Fibroblast of skin of right quadriceps (primary cell): ENCODE measurements around the gene JARID2.
A peak's percentile ranks its signal among the peaks of the same experiment; 100 is the strongest.

ENCODE experiments used
- DNase-seq: peaks from one replicate; pipeline ENCODE4 v3.0.0-alpha.2; 2013

The JARID2 gene

DNA sequence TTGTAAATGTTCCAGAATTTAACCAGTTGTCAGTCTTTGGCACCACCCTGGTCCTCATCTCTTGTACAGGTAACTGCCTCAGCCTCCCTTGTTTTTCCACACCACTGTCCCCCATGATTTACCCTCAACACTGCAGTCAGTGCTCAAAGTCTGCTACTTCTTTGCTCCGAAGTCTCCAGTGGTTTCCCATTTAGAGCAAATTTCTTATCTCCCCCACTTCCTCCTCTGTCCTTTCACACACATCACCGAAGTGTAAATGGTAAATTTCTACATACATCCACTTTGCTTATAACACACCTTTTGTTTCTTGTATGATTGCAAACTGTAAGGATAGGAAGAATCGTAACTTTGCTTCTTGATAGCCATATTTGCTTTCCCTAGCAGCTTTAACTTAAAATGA is 115.3 kb downstream of the JARID2 start:
- DNase-seq, result no peak

DNA sequence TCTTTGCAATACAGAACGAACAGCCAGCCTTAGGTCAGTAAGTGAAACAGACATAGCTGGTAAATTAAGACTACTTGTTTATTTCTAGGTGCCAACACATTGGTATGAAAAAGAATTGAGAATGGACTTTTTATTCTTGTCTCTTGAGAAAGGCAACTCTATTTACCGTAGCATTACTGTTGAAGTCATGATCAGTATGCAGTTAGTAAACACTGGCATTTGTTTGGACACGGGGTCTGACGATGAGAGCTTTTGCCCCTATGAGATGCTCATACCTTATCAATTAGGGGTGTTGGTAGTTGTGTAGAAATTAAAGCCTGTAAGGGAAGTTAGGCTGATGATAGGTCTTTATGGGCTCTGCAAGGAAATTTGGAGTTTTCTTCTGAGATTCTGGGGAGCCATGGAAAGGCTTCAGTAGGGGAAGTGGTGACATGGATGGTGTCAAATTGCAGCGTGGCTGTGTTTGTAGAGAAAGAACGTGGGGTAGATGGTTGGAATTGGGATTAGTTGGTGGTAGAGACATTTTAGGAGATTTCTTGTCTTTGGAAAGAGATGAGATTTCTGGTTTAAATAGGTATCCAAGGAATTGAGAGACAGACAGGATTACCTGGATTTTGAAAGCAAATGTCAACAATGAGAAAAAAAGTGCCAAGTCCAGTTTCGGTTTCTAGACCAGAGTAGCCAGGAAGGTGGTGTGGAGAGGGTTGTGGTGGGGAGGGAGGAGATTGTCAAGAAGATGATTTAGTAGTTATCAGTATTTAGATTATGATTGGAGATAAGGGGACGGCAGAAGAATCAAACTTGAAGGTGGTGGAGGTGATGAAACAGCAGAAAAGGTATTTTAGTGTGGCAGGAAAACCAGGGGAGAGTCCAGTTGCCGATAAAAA is 116.6 kb downstream of the JARID2 start:
- no peak for DNase-seq

DNA sequence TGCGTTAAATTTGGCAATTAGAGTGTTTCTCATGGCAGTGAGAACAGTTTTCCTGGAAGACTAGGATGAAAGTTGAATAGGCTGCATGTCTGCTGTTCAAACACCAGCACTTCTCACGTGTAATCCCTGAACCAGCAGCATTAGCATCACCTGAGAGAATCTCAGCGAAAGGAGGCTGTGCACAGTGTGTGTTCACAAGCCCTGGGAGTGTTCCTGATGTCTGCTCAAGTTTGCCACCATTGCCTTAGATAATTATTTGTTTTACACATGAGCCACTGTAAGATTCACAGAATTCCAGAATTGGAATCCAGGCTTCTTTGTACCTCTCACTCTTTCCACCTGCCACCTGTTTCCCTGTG is 117.3 kb downstream of the JARID2 start:
- no peak for DNase-seq

DNA sequence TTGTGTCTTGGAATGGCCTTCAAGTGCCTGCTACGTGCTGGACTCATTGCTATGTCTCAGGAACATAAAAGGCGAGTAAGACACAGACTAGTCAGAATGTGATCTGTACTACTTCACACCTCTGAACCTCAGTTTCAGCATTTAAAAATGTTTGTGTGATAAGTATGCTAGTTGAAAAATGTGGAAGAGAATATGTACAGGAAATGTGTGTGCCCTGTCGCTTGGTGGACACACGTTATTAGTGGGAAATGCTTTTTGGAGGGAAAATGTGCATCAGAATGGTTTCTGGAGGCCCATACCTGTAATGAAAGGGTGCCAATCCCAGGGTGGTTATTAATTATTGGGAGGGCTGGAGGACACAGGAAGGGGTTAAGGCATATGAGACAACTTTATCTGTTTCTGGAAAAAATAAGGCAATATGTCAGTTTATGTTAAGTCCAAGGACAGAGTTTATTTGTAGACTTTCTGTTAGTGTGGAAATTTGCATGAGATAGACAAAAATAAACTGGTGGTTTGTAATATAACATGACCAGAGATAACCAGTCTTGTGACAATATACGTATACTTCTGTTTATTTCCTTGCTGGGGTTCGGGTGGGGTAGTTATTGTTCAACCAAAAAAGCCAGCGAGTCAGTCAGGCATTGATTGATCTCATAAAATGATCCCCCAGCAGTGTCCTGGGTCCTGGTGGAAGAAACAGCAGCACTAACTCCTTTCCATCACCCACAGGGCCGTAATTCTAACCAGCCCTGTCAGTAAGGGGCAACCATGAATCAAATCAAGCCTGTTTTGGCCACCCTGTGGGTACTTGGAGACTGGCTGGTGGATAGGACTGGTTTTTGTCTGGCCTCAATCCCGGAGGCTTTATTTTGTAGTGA is 117.9 kb downstream of the JARID2 start:
- DNase-seq, result no peak

DNA sequence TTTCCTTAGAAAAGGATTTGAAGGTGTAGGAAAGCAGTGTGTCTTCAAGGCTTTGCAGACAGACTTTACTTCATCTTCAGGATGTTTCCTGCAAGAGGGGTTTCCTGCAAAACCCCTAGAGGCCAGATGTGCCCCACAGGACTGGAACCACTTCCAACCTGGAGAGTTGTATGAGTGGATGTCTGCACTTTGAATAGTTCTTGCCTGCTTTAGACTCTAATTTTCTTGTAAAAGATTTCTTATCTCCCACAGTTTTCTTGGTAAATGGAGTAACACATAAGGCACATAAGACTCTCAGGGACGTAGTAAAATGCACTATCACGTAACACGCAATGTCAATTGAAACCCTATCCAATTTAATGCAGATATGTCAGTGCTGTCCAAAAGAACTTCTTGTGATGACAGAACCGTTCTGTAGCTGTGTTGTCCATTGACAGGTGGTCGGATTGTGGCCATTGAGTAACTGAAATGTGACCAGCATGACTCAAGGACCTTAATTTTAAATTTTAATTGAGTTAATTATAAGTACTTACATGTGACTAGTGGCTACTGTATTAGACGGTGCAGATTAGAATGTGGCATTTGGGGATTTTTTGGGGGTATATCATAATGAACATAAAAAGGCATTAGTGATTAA is 118.7 kb downstream of the JARID2 start:
- DNase-seq, result no peak

DNA sequence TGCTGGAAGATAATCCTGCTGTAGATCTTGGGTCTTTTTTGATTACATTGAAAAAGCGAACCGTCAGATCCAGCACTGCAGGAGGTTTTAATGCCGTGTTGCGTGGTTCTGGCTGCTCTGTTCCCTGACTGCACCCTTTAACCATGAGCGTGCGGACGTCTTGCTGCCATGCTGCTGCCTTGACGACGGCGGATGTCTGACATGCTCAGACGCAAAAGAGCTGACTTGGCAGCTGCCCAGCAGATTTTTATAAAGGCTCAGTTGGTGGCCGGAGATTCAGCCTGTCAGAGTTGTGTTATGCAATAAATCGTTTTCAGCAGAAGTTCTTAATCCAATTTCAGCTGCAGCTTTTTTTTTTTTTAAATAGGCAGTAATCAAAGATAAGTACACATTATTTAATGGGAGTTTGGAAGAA is 119.4 kb downstream of the JARID2 start:
- peak; percentile 95 for DNase-seq

DNA sequence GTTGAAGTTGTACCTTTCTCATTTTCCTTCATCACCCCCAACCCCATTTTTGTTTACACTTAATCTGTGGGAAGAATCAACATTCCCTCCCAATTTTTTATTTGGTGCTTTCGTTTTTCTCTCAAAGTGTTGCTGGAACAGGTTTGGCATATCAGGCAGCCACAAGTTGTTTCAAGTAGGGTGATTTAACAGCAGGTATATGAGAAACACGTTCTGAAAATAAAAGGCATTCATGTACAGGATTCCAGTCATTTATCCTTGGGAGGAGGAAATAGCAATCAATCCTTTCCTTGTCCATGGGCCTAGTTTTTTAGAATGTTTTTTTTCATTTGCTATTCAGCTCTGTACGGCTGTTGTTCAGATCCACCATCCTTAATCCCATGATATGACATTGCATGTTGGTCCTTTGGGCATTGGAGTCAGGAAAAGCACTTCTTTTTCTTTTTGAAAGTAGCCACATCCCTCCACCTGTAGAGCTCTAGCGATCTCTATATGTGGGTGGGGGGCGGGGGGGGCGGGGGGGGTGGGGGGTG is 120.2 kb downstream of the JARID2 start:
- no peak for DNase-seq

DNA sequence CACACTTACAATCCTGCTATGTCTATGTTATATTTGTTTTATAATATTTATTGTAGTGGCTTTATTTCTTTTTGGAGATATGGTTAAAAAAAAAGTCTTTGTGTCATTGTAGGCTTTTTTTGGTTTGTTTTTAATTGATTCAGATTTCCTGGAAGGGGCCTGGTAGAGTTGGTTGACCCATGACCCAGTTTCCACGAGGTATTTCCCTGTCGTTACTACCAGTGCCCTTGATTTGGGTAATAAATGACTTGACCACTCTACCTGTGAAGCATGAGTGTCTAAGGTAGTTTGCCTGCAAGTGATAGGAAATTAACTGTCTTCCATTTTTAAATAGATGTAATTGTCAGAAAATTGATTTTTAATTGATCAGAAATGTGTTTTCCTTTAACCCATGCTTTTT is 121.0 kb downstream of the JARID2 start:
- DNase-seq, result no peak

DNA sequence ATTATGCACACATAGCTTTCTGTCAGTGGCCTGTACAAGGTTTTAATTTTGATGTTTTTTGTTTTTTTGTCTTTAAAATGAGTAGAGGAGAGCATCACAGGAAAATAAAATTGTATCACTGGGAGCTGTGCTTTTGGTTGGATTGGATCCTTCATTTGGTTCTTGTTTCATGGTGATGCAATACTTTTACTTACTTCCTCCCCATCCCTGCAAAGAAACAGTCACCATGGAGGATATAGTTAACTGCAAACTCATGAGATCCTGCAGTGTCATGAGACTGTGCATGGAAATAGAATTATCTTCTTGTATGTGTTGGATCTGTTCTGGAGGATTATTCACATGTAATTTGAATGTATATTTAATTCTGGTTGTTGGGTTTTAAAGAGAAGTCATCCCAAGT is 122.3 kb downstream of the JARID2 start:
- no peak for DNase-seq

DNA sequence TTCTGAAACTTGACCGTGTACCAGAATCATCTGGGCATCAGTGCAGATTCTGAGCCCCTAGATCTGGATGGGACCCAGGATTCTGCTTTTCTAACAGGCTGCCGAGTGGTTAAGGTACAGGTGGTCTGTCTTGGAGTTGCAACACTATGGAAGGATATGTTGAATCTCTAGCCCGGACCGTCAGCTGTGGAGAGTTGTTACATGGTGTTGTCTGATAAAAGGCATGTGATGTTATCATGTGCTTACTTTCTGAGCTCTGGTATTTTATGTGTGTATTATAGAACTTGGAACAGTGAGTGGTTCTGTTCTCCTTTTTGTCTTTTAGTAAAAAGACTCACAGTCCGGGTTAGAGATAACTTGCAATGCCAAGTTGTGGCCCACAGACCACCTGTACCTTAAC is 123.0 kb downstream of the JARID2 start:
- no peak for DNase-seq

DNA sequence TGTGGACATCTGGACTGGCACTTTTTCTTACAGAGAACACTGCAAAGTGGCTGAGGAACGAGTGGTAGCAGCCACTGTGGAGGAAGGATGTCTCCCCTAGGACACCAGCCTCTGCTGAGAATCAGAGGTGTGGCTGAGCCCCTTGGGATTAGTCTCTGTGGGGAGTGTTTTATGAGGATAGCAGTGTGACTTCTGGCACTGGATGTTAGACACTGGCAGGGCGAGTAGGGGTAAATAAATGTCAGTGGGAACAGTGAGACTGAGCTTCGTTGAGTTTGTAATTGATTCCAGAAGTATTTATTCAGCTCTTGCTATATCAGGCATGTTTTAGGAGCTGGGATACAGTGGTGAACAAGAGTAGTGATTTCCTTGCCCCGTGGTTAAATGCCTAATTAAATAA is 124.0 kb downstream of the JARID2 start:
- peak; percentile 44 for DNase-seq

DNA sequence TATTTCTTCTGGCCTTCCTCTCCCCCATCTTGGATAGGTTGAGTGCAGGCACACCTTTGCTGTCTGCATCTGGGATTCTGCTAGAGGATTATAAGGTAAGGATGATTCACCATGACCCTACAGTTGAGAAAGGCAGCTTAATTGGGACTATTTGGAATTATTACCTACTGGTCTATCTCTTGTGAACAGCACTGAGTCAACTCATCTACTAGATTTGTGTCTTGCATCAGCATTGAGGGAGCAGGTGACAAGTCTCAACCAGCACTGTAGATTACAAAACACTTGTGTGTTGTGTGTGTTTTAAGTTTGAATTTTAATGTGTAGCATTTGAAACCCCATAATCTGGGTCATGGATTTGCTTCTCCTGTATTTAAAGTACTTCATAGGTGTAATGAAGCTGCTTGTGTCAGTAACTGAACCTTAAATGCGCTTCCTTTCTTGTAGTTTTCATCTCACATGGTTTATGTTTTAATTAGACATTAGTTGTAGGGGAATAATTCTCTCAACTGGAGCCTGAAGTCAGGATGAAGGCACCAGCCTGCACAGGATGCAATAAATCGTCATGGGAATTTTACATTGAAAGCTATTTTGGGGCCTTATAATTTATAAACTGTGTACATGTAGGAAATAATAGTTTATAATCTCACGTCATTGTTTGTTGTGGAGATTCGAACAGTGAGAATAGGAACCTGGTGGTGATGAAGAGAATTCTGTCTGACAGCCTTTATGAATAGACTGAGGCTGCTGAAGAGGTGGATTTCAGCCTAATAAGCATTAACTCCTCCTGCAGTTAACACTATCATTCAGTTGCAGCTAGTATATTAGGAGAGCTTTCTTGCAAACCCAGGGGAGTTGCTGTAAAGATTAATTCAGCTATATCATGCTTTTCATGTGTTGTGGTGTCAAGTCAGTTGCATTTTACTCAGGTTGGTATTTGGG is 125.1 kb downstream of the JARID2 start:
- DNase-seq, result no peak

DNA sequence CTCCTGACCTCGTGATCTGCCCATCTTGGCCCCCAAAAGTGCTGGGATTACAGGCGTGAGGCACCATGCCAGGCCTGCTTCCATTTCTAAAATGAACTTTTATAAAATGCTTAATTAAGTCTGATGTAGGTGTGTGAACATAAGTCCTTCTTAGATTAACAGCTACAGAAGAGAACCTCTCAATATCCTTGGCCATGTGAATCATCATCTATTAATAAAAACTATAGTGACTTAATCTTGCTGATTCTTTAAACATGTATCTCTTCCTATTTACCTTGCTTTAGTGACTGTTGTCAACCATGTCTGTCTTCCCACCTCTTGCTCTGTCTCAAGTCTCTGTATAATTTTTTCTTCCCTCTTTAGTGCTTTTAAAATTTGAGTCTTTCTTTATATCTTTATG is 127.1 kb downstream of the JARID2 start:
- DNase-seq, result no peak

DNA sequence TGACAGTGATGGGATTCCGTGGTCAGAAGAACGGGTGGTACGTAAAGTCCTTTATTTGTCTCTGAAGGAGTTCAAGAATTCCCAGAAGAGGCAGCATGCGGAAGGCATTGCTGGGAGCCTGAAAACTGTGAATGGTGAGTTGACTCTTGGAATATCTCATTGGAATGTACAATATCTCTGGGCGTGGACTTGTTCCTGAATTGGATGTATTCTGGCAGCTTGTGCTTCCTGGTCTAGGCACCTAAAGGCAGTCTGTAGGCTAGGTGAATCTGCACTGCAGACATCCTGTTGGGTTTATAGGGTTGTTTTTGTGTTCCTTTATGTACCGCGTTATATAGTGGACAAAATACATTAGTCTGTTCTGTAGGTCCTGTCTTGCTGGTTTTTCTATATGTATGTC is 128.2 kb downstream of the JARID2 start:
- no peak for DNase-seq

DNA sequence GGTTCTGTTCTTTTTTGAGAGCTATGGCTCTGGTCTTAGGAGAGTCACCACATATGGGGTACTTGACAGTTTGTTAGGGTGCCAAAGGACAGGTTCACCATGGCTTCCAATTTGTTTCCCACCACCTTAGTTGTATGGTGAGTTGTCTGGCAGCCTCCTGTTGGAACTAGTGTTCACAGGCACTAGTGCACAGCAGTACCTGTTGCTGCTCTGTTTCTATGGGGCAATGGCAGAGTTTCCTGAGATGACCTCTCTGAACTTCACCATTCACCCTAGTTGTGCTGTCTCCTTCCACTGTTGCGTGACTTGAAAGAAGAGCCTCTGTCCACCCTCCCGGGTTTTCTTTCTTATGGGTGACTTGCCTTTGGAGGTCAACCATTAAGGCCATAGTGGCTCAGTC is 129.1 kb downstream of the JARID2 start:
- DNase-seq, result no peak

DNA sequence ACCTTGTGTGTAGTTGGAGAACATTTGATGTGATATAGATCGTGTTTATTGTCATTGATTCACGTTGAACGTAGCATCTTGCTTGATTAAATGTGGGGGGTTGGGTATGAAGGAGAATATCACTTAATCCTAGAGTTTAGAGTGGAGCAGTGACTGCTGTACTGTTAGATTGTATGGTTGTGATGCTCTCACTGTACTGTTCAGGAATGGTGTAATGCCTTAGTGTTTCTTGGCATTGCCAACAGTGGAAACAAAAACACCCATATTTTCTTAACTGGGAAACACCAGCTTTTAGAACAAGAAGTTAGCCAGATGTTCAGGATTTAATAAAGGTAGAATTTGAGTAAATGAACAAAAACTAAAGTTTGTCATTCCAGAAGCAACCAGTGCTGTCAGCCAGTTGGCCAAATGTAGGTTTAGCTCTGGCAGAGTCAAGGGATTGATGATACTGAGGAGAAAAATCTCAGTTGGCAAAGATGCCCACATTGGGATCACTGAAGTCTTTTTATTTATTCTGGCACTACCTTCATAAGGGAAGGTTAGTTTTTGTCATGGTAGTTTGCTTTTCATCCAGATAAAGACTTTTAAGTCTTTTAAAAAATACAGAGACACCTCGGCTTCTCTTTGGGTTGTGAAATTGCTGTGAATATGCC is 129.9 kb downstream of the JARID2 start:
- DNase-seq, result no peak

DNA sequence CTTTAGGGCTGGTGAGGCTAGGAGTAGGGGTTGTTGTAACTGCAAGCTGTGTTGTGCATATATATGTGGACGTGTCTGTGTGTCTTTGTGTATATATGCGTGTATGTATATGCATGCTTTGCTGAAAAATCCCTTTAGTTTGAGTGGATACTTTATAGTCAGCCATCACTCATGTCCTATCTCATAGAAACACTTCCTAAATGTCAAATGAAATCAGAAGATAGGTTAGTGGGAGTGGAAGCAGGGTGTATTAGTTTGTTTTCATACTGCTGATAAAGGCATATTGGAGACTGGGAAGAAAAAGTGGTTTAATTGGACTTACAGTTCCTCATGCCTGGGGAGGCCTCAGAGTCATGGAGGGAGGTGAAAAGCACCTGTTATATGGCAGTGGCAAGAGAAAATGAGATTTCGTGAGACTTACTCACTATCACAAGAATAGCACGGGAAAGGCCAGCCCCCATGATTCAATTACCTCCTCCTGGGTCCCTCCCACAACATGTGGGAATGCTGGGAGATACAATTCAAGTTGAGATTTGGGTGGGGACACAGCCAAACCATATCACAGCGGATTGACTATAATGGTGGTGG is 131.1 kb downstream of the JARID2 start:
- no peak for DNase-seq

DNA sequence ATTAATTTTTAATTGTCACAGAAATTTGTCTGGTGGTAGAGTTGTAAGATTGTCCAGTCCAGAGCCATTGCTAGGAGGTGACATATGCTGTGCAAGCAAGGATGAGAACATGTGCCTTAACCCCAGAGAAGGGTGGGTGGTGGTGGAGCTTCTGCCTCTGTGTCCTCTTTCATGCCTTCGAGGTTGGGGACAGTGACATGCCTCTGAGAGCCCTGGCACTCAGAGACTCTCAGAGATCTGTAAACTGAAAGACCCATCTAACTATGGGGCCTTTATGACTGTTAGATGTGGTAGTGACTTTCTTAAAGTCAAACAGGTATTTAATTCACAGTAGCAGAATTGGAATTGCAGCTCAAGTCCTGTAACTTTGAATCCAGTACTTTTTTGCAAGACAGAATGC is 132.4 kb downstream of the JARID2 start:
- DNase-seq, result no peak

DNA sequence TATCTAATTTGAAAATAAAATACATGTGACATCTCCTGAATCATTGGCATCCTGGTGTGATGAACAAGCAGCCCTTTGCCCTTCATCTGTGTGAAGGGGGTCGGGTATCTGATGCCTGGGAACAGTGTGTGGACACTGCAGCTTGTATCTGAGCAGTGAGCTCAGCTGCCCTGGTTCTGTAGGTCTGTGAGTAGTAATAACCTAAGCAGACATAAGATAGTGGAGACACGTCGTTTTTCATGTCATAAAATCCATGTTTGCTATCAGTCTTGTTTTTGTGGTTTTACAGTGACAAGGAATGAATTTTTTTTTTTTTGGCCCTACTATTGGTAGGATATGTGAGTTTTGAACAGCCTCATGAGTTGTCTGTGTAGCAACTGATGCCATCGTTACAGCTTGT is 133.0 kb downstream of the JARID2 start:
- DNase-seq, result no peak

DNA sequence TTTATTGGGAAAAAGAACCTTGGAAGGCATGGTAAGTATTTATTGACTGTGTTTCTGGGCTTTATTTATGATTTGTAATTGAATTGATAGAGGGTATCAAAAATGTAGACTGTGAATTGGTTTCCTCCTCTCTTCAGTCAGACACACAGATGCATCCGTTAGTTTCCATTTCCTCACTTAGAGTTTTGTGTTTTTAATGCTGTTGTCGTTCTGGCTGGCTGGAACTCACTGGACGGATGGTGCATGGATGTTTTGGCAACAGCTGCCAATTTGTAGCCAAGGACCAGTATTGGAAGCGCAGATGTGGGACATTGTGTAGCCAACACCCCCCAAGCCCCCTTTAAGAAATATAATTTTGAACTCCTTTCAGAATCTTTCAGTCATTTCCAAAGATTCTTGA is 134.5 kb downstream of the JARID2 start:
- DNase-seq, result no peak

DNA sequence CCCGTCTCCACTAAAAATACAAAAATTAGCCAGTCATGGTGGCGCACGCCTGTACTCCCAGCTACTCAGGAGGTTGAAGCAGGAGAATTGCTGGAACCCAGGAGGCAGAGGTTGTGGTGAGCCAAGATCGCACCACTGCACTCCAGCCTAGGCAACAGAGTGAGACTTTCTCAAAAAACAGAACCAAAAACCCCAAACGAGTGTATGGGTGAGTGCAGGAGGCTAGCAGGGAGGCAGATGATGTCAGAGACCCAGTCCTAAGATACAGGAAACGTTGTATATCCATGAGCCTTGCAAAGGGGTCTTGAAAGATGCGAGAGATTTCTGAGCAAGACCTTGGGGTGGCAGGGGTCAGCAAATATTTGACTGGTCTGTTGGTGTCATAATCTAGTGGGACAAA is 136.2 kb downstream of the JARID2 start:
- no peak for DNase-seq
